ENCODE measurements around the gene EFNA5.

The EFNA5 gene

GRCh38 chr5:107541400-107541799 is 129.3 kb downstream of the EFNA5 start:
- no peak for TF ChIP-seq GATA3 (IDR thresholded peaks at IDR 0.05; ENCODE audit: low read depth, low read length)
- TF ChIP-seq GATA2 (IDR thresholded peaks at IDR 0.05; ENCODE audit: low read depth, low read length) = no peak

DNA sequence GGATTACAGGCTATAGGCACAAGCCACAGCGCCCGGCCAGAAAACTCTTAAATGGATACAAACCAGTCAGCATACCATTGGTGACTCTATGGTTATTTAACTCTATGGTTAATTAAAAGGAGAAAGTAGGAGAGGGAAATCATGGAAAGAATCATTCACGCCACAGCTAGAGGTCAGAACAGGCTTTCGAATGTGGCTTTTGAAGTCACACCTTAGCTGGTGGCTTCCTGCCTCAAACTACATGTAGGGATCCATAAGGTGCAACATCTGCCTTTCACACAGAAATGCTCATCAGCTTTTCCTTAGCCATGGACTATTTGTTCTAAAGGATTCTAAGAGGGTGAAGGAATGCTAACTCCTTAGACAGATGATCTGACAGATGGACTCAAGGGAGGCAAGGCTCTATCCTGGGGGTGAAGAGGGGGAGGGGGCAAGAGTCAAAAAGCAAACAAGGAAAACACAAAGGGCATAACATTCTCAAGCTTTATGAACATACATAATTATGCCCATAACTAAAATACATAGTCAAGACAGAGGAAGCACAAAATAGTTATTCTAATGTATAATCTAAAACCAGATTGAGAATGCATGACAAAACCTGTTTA is 130.9 kb downstream of the EFNA5 start:
- TF ChIP-seq GATA2 (IDR thresholded peaks at IDR 0.05; ENCODE audit: low read depth, low read length) (no peak), GATA3 (IDR thresholded peaks at IDR 0.05; ENCODE audit: low read depth, low read length) (no peak)

DNA sequence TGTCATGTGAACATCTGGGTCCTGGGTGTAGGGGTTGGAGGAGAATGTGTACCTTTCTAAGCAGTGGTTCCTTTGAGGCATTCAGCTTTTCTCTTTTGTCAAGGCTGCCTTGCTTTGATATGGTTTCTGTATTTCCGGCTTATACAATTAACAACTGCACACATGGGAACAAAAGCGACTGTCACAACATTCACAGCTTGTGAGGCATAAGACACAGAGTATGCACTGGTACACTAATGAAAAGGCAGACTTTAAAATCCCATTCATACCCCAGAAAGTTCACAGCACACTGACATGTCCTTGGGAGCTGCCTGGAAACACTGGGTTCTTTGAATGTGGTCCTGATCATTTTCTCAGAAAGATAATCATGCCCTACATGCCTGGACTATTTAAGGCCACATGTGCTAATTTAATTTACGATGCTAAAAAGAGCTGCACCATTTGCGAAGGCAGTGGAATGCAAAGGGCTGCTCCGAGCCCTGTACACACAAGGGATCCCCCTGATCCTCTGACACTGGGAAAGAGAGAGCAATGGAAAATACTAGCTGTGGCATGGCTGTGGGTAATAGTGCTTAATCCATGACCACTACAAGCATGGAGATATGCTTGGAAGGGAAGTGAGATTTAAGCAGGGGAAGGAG is 131.8 kb downstream of the EFNA5 start:
- no peak for TF ChIP-seq GATA2 (IDR thresholded peaks at IDR 0.05; ENCODE audit: low read depth, low read length)
- TF ChIP-seq GATA3 (IDR thresholded peaks at IDR 0.05; ENCODE audit: low read depth, low read length) = no peak

DNA sequence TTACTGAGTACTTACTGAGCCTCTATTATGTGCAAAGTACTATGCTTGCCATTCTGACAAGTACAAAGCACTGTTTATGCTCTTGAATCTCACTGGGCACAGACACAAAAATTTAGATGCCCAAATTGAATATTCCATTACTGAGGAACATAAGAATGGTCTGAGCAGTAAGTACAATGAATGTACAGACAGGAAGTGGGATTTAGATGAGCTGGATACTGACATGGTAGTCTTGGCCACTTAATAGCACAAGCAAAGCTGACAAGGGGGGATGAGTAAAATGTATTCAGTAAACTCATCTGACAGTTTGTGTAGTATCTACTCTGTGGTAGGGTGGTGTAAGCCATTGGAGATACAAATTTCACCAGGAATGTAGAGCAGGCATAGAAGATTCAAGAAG is 132.4 kb downstream of the EFNA5 start:
- TF ChIP-seq GATA3 (IDR thresholded peaks at IDR 0.05; ENCODE audit: low read depth, low read length) (no peak), GATA2 (IDR thresholded peaks at IDR 0.05; ENCODE audit: low read depth, low read length) (no peak)

DNA sequence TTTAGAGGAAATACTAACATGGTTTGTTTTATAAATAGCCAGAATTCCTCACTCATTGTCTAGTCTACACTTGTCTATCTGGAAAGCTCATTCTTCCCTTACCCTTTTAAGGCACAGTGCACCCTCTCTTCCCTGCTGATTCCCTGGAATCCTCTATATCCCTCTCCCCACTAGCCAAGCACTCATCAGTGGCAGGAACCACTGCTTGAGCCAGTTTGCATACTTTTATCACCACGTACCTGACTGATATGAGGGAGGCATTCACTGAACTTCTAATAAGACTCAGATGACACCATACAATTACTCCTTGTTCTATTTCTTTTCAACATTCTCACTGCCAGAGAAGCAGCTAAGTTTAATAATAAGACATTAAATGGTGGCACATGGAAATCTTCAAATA is 134.9 kb downstream of the EFNA5 start:
- no peak for TF ChIP-seq GATA2 (IDR thresholded peaks at IDR 0.05; ENCODE audit: low read depth, low read length)
- TF ChIP-seq GATA3 (IDR thresholded peaks at IDR 0.05; ENCODE audit: low read depth, low read length) = no peak

DNA sequence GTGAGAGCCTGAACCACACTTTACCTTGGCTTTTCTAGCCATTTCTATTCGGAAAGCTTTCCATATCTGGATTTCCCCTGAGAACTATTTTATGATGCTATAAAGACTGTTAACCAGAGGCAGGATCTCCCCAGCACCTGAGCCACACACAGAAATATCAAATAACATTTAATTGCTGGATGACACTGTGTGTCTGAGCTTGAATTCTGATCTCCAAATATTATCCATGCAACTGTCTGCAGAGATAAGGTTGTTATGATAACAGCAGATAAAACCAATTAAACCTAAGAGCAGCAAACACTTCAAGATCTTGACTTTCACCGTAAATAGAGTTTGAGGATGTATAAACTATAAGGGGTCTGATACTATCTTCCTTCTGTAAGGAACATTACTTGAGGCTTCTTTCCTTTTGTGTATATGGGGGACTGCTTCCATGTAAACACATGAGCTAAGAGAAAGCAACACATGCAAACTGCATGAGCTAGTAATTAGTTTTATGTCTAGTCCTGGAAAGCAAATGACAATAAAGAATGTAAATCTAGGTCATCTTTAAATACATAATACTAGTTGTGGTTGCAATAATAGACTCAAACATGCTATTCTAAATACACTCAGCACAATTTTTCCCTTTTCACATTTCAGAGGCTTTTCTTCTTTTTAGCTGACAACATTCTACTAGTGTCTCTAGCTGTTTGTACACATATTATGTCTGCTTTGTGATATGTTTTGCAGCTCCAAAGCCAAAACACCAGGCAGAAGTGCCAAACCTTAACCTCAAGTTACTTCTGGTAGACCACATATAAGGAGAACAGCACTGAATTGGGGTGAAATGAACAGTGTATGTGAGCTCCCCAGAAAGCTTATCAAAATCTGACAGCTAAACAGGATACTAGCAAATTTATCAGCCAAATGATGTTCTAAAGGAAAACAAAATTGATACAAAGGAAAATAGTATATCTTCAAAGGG is 136.5 kb downstream of the EFNA5 start:
- TF ChIP-seq GATA3 (IDR thresholded peaks at IDR 0.05; ENCODE audit: low read depth, low read length) = no peak; the same call in 1 of the 2 replicates
- TF ChIP-seq GATA2 (IDR thresholded peaks at IDR 0.05; ENCODE audit: low read depth, low read length) = no peak

DNA sequence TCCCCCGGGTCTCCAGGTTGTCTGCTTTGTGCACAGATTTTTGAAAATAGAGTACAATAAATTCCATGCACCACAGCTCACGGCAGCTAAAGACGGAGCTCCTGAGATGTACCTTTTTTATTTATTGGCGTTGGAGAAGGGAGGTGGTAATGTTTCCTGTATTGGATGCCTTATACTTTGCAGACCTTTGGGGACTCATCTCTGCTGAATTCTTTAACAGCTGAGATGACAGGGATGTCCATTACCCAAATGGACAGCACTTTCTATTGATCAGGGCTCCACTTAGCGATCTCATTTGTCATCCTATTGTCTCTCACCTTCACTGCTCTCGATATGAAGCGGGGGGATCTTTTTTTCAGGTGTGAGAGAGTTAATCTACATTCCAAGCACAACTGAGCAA is 137.8 kb downstream of the EFNA5 start:
- TF ChIP-seq GATA3 (IDR thresholded peaks at IDR 0.05; ENCODE audit: low read depth, low read length) (no peak), GATA2 (IDR thresholded peaks at IDR 0.05; ENCODE audit: low read depth, low read length) (no peak)

GRCh38 chr5:107532169-107532878 is 138.4 kb downstream of the EFNA5 start:
- no peak for TF ChIP-seq GATA2 (IDR thresholded peaks at IDR 0.05; ENCODE audit: low read depth, low read length)

DNA sequence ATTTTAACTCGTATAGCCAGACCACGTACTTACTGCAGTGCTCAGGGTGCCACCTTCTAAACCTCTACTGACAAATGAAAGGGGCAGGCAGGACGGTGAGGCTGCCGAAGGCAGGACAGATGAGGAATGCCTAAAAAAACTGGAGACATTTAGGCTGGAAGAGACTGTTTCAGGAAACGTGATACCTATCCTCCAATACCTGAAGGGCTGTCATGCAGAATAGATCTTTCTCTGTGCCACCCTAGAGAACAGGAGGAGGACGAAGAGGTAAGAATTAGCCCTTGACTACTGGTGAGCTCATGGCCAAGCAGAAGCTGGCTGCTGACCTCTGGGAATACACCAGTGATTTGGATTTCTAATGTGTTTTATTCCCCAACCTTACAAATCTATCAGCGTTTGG is 139.4 kb downstream of the EFNA5 start:
- no peak for TF ChIP-seq GATA3 (IDR thresholded peaks at IDR 0.05; ENCODE audit: low read depth, low read length)

DNA sequence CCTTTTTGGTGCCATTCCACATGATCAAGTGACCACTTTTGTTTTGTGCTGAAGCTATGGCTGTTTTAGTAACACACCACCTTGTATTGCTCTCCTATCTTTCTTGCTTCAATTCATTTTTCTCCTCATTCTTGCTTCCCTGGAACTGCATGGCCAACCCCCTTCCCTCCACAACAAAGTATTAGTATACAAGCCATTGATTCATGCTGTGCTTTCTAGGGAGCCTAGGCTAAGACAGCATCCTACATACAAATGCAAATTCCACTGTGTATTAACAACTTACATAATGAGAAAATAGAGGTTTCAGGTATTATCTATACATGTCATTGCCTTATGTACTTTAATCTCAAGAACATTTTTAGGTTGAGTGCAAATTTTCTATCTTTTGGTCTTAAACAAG is 141.1 kb downstream of the EFNA5 start:
- no peak for TF ChIP-seq GATA2 (IDR thresholded peaks at IDR 0.05; ENCODE audit: low read depth, low read length)
- no peak for TF ChIP-seq GATA3 (IDR thresholded peaks at IDR 0.05; ENCODE audit: low read depth, low read length)

DNA sequence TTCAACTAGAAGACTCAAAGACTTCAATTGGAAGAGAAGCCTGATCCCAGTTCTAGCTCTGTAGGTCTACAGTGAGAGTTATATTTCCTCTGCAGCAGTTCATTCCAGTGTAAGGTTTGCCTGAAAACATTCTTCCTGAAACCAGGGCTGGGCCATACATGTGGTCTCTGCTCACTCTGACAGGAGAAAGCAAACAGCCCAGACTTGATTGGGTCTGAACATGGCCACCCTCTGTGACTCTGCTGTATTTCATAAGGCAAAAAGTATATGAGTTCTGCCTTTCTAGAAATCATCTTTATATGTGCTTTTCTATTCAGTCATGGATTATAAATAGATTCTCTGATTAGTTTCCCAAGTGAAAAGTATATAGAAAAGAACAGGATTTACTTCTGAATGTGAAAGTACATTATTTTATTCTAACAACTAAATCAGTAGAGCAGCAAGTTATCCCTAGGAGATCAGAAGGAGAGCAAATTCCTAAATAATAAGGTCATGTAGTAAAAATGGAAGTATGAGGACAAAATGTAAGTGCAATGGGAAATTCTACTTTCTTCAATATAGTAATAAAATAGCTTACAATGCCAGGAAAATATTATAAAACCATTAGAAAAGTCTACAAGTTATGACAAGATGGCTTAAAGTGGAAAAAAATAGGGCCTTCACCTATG is 144.3 kb downstream of the EFNA5 start:
- TF ChIP-seq GATA2 (IDR thresholded peaks at IDR 0.05; ENCODE audit: low read depth, low read length) = no peak
- TF ChIP-seq GATA3 (IDR thresholded peaks at IDR 0.05; ENCODE audit: low read depth, low read length) = no peak

GRCh38 chr5:107524111-107524510 is 146.6 kb downstream of the EFNA5 start:
- TF ChIP-seq GATA3 (IDR thresholded peaks at IDR 0.05; ENCODE audit: low read depth, low read length) (no peak), GATA2 (IDR thresholded peaks at IDR 0.05; ENCODE audit: low read depth, low read length) (no peak)

GRCh38 chr5:107523029-107523680 is 147.6 kb downstream of the EFNA5 start:
- TF ChIP-seq GATA3 (IDR thresholded peaks at IDR 0.05; ENCODE audit: low read depth, low read length) (no peak), GATA2 (IDR thresholded peaks at IDR 0.05; ENCODE audit: low read depth, low read length) (no peak)

Measured in SH-SY5Y (cell line).